Mesothelial cell of epicardium (in vitro differentiated cells): ENCODE results near the gene ZNF778. TPM values are rescaled to one million over a fixed set of nuclear protein-coding genes. Genes with fewer than 3 reads are reported as not detected.

Source experiments
- DNase-seq, 2 experiments: peaks; one replicate each; pipeline ENCODE4 v3.0.0; 2021; ENCODE audit warnings: low spot score in 2 of 2; ENCODE audit not compliant: unreplicated experiment in 2 of 2
- H3K27ac Mint-ChIP-seq: 2 replicates; pipeline ENCODE4 v1.8.0; 2021; ENCODE audit warnings: mixed read lengths
- H3K27me3 Mint-ChIP-seq: 2 replicates; pipeline ENCODE4 v1.8.0; 2021; ENCODE audit warnings: low read depth, mixed read lengths
- H3K36me3 Mint-ChIP-seq: 2 replicates; pipeline ENCODE4 v1.8.0; 2021; ENCODE audit warnings: mixed read lengths
- H3K4me1 Mint-ChIP-seq: 2 replicates; pipeline ENCODE4 v1.8.0; 2021; ENCODE audit warnings: mixed read lengths
- H3K4me3 Mint-ChIP-seq: 2 replicates; pipeline ENCODE4 v1.8.0; 2021; ENCODE audit warnings: mild to moderate bottlenecking, moderate library complexity, mixed read lengths
- H3K9me3 Mint-ChIP-seq: 2 replicates; pipeline ENCODE4 v1.8.0; 2021; ENCODE audit warnings: mixed read lengths
- total RNA-seq: library from RNA; stranded (reverse); gene quantifications from 3 replicates; pipeline ENCODE4 v1.2.1, GENCODE V29; 2021
- TF ChIP-seq, protein P1 (sequence below): fragments of 200-600 bp; sonication (generic); IDR thresholded peaks from one replicate; pipeline ENCODE4 v1.5.0; 2021; ENCODE audit warnings: antibody characterized with exemption; ENCODE audit not compliant: unreplicated experiment

ZNF778 gene
- 8.9 to 12.5 TPM (median 10.4 TPM) in 3 replicates for total RNA-seq

DNA sequence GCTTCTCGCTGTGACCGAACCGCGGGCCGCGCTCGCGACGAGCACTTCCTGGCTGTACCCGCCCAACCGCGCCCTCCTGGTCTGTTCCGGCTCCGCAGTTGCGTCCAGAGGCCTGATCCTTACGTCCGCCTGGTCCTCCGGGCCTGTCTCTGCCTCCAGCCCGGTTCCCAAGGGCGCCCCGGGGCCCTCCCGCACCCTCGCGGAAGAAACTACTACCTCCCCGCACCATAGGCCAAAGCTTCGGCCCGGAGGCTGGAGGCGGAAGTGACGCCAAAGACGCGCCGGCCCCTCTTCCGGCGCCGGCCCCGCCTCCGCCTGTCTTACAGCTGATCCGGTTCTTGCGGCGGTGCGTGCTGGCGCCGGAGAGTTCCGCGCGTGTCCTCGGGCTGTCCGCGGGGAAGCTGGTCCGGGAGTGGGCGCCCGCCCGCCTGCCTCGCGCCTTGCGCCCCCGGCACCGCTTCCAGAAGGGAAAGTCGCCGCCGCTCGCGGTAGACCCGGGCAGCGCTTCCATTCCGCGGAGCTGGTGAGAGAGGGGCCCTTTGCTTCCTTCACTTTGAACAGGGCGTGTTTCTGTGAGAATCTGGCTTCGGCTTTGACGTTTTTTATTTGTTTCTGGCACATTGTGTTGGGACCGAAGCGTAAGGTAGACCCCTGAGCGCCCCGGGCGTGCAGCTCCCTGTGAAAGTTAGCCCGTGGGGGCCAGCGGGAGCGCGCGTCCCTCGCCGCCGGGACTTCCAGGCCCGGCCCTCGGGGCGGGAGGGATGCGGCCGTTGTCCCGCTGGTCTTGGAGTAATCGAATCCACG is at the start of gene ZNF778:
ZNF778 (plus strand) TSS at position 316 of the 804 bp plus-strand sequence. CDS start 3,425 bp downstream, outside the sequence.
- Mint-ChIP-seq H3K9me3 (no peaks in the 10 kb centered on the region), H3K27me3 (no peaks in the 10 kb centered on the region), H3K36me3 (peaks cover 12% of the 10 kb centered on the region), H3K4me3 (peak within 1 kb of the TSS; percentile 90), H3K27ac (peak within 1 kb of the TSS; percentile 95), H3K4me1 (peaks cover 13% of the 10 kb centered on the region)
- peak; percentile 62 to 80 for DNase-seq
- TF ChIP-seq, protein P1, sequence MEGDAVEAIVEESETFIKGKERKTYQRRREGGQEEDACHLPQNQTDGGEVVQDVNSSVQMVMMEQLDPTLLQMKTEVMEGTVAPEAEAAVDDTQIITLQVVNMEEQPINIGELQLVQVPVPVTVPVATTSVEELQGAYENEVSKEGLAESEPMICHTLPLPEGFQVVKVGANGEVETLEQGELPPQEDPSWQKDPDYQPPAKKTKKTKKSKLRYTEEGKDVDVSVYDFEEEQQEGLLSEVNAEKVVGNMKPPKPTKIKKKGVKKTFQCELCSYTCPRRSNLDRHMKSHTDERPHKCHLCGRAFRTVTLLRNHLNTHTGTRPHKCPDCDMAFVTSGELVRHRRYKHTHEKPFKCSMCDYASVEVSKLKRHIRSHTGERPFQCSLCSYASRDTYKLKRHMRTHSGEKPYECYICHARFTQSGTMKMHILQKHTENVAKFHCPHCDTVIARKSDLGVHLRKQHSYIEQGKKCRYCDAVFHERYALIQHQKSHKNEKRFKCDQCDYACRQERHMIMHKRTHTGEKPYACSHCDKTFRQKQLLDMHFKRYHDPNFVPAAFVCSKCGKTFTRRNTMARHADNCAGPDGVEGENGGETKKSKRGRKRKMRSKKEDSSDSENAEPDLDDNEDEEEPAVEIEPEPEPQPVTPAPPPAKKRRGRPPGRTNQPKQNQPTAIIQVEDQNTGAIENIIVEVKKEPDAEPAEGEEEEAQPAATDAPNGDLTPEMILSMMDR: no peak

- TF ChIP-seq, protein P1: peak; percentile 19
- DNase-seq: no peak
- peaks cover 19% of the 10 kb centered on the region for H3K4me1 Mint-ChIP-seq
- H3K9me3 Mint-ChIP-seq: no peaks in the 10 kb centered on the region
- no peak overlapping the region for H3K27ac Mint-ChIP-seq
- peaks cover 24% of the 10 kb centered on the region for H3K27me3 Mint-ChIP-seq
- no peaks in the 10 kb centered on the region for H3K36me3 Mint-ChIP-seq
- H3K4me3 Mint-ChIP-seq: no peak overlapping the region
Observed at GRCh38 chr16:89168381-89169189, 48.9 kb upstream of the ZNF778 start.

DNA sequence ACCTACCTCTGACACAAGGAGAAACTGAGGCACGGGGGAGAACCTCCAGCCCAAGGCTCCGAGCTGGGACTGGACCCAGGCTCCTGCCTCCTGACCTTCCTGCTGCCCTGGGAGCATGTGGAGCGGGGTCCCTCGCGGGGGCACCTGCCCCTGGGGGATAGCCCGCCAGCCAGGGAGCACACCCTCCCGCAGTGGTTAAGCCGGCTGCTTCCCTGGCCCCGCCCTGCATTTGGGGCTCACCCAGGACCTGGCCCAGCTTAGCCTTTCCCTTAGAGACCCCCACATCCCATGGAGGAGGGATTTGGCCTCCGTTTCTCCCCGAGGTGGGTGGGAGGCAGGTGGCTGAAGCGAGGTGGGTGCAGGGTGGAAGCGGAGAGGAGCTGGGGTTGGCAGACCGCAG is 47.7 kb upstream of the ZNF778 start:
- no peak overlapping the region for H3K27ac Mint-ChIP-seq
- H3K4me1 Mint-ChIP-seq: peaks cover 14% of the 10 kb centered on the region
- peaks cover 24% of the 10 kb centered on the region for H3K27me3 Mint-ChIP-seq
- H3K9me3 Mint-ChIP-seq: no peaks in the 10 kb centered on the region
- no peak for DNase-seq
- H3K36me3 Mint-ChIP-seq: no peaks in the 10 kb centered on the region
- TF ChIP-seq, protein P1: no peak
- H3K4me3 Mint-ChIP-seq: no peak overlapping the region

DNA sequence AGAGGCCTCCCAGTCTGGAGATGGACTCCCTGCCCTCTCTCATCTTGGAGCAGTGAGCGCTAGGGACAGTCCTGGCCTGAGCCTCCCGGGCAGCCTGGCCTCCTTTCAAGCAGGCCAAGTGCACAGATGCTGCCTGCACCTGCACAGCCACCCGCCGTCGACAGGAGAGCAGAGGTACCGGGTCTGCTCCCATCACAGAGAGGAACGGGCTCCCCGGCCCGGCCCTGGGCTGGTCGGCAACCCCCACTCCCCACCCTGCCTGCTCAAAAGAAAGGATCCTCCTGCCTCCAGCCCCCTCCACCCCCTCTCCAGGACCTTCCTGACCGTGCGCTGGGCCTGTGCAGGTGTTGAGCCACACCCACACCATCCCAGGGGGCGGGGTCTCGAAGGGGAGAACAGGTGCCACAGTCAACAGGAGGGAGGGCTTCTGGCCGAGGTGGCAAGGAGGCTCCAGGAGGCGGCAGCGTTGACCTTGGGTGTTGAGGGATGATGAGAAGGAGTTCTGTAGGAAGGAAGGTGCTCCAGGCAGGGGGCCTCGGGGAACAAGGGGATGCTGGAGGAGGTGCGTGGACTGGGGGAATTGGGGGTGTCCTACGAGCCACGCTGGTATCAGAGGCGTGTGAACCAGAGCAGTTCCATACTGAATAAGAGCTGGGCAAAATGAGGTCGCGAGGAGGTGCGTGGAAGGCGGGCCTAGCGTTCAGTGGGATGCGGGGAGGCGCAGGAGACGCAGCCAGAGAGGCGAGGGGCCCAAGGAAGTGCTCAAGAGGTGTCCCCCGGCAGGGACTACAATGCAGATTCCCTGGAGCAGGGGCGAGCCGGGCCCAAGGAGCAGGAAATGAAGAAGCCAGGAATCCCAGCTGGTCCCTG is 46.9 kb upstream of the ZNF778 start:
- TF ChIP-seq, protein P1: no peak
- Mint-ChIP-seq H3K9me3 (no peaks in the 10 kb centered on the region), H3K27me3 (peaks cover 24% of the 10 kb centered on the region), H3K27ac (no peak overlapping the region), H3K36me3 (no peaks in the 10 kb centered on the region), H3K4me3 (peak overlapping the region; percentile 56), H3K4me1 (peaks cover 14% of the 10 kb centered on the region)
- no peak for DNase-seq
